MM.1S (cell line): ENCODE results near the gene ZGPAT.

ENCODE experiments used
- CTCF ChIP-seq: fragments of 300-600 bp; sonication (generic); IDR thresholded peaks from 2 replicates; pipeline ENCODE4 v1.5.1; 2016; ENCODE audit warnings: antibody characterized with exemption, low read length, mixed read lengths
- EZH2 ChIP-seq: fragments of 300-600 bp; sonication (generic); optimal IDR thresholded peaks from 2 replicates; pipeline ENCODE3; 2017; ENCODE audit warnings: low read depth, mild to moderate bottlenecking, antibody characterized with exemption, low read length, mixed read lengths

- TF ChIP-seq EZH2 (no peak), CTCF (no peak)
Observed at GRCh38 chr20:63701329-63702035, 6.4 kb upstream of the ZGPAT start.
